ENCODE measurements around the gene COL4A5. TPM values are rescaled to one million over a fixed set of nuclear protein-coding genes. Genes with fewer than 3 reads are reported as not detected.

The COL4A5 gene
- total RNA-seq, 1 donor from 2014 or later, result 26.0 TPM

GRCh38 chrX:108419401-108419800, 20.2 kb upstream of the COL4A5 start:
- Histone ChIP-seq H3K4me3 (no peak overlapping the region), H3K9me3 (no peaks in the 10 kb centered on the region), H3K27me3 (ENCODE audit: low read depth) (no peaks in the 10 kb centered on the region), H3K4me1 (no peaks in the 10 kb centered on the region), H3K36me3 (no peaks in the 10 kb centered on the region), H3K27ac (no peak overlapping the region)
- DNase-seq (no peak), ATAC-seq (no peak)
- intact Hi-C loops (cut with DNase I), result no loop called here
- TF ChIP-seq, protein P1, sequence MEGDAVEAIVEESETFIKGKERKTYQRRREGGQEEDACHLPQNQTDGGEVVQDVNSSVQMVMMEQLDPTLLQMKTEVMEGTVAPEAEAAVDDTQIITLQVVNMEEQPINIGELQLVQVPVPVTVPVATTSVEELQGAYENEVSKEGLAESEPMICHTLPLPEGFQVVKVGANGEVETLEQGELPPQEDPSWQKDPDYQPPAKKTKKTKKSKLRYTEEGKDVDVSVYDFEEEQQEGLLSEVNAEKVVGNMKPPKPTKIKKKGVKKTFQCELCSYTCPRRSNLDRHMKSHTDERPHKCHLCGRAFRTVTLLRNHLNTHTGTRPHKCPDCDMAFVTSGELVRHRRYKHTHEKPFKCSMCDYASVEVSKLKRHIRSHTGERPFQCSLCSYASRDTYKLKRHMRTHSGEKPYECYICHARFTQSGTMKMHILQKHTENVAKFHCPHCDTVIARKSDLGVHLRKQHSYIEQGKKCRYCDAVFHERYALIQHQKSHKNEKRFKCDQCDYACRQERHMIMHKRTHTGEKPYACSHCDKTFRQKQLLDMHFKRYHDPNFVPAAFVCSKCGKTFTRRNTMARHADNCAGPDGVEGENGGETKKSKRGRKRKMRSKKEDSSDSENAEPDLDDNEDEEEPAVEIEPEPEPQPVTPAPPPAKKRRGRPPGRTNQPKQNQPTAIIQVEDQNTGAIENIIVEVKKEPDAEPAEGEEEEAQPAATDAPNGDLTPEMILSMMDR (IDR thresholded peaks at IDR 0.05), result no peak

DNA sequence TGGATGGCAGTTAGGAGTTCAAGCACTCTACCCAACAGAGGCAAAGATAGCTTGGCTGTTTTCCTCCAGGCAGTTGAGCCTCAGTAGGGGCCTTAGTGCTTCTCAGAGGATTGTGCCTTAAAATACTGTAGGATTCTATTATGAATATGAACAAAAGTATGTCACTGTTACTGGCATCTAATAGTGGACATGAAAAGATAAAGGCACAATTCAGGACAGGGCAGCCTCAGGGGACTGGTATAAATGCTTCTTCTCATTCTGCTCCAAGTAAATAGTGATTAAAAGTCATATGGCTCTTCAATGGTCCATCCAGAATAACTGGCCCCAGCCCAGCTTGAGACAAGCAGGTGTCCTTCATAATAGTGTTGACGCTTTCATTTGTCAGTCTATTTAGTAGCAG, 19.2 kb upstream of the COL4A5 start:
- no peaks in the 10 kb centered on the region for H3K27me3 ChIP-seq (ENCODE audit: low read depth)
- H3K27ac ChIP-seq, result no peak overlapping the region
- ATAC-seq, result no peak
- H3K36me3 ChIP-seq, result no peaks in the 10 kb centered on the region
- no peaks in the 10 kb centered on the region for H3K4me1 ChIP-seq
- no peak overlapping the region for H3K4me3 ChIP-seq
- no peak for DNase-seq
- TF ChIP-seq, protein P1 (IDR thresholded peaks at IDR 0.05), result no peak
- no peaks in the 10 kb centered on the region for H3K9me3 ChIP-seq
- intact Hi-C loops (cut with DNase I), result no loop called here

DNA sequence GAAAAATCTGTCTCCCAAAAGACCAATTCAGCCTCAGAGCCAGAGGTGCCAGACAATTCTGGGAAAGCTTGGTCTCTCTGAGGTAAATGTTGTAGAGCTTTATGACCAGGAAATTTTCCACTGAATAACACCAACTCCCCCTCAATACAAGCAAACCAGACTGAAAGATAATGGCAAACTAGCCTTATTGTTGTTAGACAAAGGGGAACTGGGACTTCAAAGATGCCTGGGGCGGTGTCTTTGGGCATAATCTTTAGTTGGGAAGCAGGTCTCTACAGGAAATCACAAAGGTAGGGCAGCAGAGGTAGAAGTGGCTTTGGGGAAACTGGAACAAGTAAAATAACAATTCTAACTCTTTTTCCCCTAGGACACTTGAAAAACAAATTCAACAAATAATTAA, 13.4 kb upstream of the COL4A5 start:
- Histone ChIP-seq H3K27me3 (ENCODE audit: low read depth) (no peaks in the 10 kb centered on the region), H3K27ac (no peak overlapping the region), H3K4me3 (no peak overlapping the region), H3K9me3 (no peaks in the 10 kb centered on the region), H3K36me3 (no peaks in the 10 kb centered on the region), H3K4me1 (no peaks in the 10 kb centered on the region)
- TF ChIP-seq, protein P1 (IDR thresholded peaks at IDR 0.05), result no peak
- ATAC-seq (no peak), DNase-seq (no peak)
- intact Hi-C loops (cut with DNase I), result no loop called here

- intact Hi-C loops (cut with DNase I), result no loop called here
- Histone ChIP-seq H3K27ac (no peak overlapping the region), H3K4me1 (no peaks in the 10 kb centered on the region), H3K9me3 (no peaks in the 10 kb centered on the region), H3K27me3 (ENCODE audit: low read depth) (no peaks in the 10 kb centered on the region), H3K4me3 (no peak overlapping the region), H3K36me3 (no peaks in the 10 kb centered on the region)
- no peak for ATAC-seq
- no peak for DNase-seq
- TF ChIP-seq, protein P1 (IDR thresholded peaks at IDR 0.05), result no peak
Observed at GRCh38 chrX:108435261-108435660, 4.4 kb upstream of the COL4A5 start.

- no peak overlapping the region for H3K27ac ChIP-seq
- intact Hi-C loops (cut with DNase I), result no loop called here
- ATAC-seq (no peak), DNase-seq (no peak)
- H3K27me3 ChIP-seq (ENCODE audit: low read depth), result no peaks in the 10 kb centered on the region
- TF ChIP-seq, protein P1 (IDR thresholded peaks at IDR 0.05), result no peak
- H3K9me3 ChIP-seq, result no peaks in the 10 kb centered on the region
- peak overlapping the region; percentile 34 for H3K4me3 ChIP-seq
- no peaks in the 10 kb centered on the region for H3K36me3 ChIP-seq
- no peaks in the 10 kb centered on the region for H3K4me1 ChIP-seq
Observed at GRCh38 chrX:108437349-108438109, 2.1 kb upstream of the COL4A5 start.
